Omental fat pad (tissue), 4 donors: ENCODE data around the gene YAF2. TPM values are rescaled to one million over a fixed set of nuclear protein-coding genes. Genes with fewer than 3 reads are reported as not detected.
"Not testable (repeated sequence)": the region's sequence is repeated elsewhere in the genome, so short reads cannot be mapped to it uniquely, and the experiment has no call there.

ENCODE experiments used
- ATAC-seq: fragments of 150-250 bp; one replicate; pipeline ENCODE4 v1.9.1; 2016; ENCODE audit warnings: mild to moderate bottlenecking, moderate library complexity; ENCODE audit not compliant: low FRiP score
- DNase-seq: peaks from one replicate; pipeline ENCODE4 v3.0.0-alpha.2; 2019; ENCODE audit warnings: low spot score
- total RNA-seq, 4 donors: library from RNA; depleted of rRNA; stranded (reverse); fragments of >200 nt; gene quantifications; one replicate each; pipeline ENCODE4 v1.1.0, GENCODE V29; 2016
- TF ChIP-seq, protein P1 (sequence below), 3 donors: fragments of 450-650 bp; IDR thresholded peaks; one replicate each; pipeline ENCODE4 v1.5.1; 2016 to 2017; ENCODE audit warnings: antibody characterized with exemption in 3 of 3, mild to moderate bottlenecking in 3 of 3, moderate library complexity in 2 of 3

YAF2 gene
- total RNA-seq, 4 donors from 2014 or later = 23.8 to 64.2 (median 27.8) TPM

DNA sequence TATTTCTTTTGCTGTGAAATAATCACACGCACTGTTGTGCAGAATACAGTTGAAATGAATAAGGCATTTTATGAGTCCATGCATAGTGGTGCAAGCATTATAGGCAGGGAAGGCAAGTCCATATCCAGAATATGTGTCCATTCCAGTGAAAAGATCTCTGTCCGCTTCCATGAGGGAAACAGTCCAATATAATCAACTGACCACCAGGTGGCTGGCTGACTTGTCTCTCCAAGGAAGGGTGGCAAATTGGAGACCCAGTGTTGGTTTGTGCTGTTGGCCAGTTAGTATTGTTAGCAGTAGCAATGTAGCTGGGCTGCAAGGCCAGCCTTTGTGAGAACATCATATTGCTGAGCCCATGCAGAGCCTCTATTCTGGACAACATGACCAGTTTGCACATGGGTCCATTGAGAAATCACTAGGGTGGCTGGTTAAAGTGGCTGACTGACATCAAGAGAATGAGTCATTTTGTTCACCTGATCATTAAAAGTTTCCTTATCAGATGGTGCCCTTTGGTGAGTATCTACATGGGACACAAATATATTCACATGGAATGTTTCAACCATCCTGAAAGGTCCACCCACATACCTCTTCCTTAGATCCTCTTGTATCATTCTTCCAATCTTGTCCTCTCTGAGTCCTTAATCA, 17.3 kb upstream of the YAF2 start:
- ATAC-seq (no peak), DNase-seq (no peak)
- TF ChIP-seq, protein P1, sequence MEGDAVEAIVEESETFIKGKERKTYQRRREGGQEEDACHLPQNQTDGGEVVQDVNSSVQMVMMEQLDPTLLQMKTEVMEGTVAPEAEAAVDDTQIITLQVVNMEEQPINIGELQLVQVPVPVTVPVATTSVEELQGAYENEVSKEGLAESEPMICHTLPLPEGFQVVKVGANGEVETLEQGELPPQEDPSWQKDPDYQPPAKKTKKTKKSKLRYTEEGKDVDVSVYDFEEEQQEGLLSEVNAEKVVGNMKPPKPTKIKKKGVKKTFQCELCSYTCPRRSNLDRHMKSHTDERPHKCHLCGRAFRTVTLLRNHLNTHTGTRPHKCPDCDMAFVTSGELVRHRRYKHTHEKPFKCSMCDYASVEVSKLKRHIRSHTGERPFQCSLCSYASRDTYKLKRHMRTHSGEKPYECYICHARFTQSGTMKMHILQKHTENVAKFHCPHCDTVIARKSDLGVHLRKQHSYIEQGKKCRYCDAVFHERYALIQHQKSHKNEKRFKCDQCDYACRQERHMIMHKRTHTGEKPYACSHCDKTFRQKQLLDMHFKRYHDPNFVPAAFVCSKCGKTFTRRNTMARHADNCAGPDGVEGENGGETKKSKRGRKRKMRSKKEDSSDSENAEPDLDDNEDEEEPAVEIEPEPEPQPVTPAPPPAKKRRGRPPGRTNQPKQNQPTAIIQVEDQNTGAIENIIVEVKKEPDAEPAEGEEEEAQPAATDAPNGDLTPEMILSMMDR (IDR thresholded peaks at IDR 0.05) = no peak

DNA sequence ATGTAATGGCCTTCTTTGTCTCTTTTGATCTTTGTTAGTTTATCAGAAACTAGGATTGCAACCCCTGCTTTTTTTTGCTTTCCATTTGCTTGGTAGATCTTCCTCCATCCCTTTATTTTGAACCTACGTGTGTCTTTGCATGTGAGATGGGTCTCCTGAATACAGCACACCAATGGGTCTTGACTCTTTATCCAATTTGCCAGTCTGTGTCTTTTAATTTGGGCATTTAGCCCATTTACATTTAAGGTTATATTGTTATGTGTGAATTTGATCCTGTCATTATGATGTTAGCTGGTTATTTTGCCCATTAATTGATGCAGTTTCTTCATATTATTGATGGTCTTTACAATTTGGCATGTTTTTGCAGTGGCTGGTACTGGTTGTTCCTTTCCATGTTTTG, 14.6 kb upstream of the YAF2 start:
- not testable (repeated sequence) for DNase-seq, ATAC-seq

DNA sequence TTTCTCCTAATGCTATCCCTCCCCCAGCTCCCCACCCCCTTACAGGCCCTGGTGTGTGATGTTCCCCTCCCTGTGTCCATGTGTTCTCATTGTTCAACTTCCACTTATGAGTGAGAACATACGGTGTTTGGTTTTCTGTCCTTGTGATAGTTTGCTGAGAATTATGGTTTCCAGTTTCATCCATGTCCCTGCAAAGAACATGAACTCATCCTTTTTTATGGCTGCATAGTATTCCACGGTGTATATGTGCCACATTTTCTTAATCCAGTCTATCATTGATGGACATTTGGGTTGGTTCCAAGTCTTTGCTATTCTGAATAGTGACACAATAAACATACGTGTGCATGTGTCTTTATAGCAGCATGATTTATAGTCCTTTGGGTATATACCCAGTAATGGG, 11.0 kb upstream of the YAF2 start:
- DNase-seq, ATAC-seq: not testable (repeated sequence)

DNA sequence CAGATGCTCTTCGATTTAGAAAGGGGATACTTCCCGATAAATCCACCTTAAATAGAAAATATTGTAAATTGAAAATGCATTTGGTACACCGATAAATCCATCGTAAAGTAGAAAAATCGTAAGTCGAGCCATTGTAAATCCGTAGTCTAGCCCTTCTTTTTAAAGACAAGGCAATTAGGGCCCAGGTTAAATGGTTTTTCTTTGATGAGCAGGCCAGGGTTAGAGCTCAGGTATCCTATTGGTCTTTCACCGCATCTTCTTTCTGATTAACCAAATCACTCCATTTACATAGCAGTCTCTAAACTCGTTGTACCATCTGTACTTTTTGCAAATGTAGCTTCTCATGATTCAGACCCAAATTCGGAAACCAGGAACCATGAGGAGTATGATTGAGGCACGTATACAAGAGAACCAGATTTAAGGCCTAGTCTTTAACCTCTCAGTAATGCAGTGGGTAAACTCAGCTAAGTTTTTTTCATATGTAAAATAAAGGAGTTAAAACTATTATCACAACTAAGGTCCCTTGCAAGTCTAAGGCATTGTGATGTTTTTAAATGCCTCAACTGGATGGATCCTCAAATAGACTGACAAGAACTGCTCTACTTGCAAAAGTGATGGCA, 2.2 kb upstream of the YAF2 start:
- TF ChIP-seq, protein P1 (IDR thresholded peaks at IDR 0.05) = no peak
- ATAC-seq = no peak
- DNase-seq = no peak

DNA sequence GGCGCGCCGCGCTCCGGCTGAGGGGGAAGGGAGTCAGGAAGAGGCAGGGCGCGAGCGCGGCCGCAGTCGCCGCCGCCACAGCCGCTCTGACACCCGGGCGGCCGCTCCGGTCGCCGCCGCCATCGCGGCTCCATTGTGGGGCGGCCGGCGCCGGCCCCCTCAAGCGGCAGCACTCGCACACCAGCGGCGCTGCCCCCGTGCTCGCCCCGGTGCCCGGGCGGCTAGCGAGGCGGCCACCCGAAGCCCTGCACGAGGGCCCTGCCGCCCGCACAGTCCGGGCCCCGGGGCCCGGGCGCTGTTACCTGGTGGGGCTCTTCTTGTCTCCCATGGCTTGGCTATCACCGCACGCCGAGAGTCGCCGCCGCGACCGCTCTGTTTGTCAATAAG, 202 bp downstream of the YAF2 start:
- TF ChIP-seq, protein P1 (IDR thresholded peaks at IDR 0.05) = no peak
- no peak for ATAC-seq
- no peak for DNase-seq

DNA sequence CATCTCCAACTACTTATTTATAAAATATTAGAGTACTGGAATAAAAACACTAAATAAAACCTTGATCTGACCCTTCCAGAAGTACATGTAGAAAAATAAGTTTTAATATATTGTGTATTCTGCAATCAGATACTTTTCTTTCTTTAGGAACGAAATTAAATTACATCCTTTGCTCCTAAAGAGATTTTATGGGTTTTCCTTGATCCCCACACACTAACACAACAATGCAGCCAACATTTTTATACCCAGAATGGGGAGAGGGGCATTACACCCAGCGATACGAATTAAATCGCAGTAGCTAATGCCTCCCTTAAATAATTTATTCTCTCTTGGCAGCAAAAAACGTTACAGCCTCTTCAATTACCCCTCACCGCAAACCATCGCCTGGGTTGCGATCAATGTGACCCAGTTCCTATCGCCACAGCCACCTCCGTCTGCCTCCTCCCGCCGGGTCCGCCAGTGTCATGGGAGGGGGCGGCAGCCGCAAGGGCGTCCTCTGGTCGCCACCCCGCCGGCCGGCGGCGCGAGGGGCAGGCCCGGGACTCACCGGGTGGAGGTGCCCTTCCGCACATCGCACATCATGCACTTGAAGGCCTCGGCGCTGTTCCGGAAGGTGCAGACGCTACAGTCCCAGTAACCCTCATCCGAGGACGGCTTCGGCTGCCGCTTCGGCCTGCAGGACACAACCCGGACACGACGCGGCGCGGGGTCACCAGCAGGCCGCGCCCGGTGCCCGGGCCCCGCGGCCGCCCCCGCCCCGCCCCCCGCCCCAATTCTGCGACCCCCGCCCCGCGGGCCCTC, 796 bp downstream of the YAF2 start:
- TF ChIP-seq, protein P1 (IDR thresholded peaks at IDR 0.05) = no peak
- ATAC-seq (peak; percentile 86), DNase-seq (no peak)

DNA sequence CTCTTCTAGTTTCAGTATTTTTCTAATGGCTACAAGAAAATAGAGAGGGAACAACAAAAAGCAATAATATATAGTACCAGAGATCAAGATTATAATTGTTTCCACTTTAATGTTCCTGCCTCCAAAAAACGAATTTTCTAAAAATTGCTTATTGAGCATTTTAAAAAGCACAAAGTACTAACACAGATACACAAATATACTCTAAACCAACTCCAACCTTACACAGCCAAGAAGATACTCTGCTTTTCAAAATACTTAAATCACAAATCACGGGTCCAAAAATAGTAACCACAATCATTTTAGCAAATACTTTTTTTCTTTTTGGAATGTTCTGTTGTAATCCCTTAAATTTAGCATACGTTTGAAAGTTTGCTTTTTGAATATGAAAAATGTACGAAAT, 2.0 kb downstream of the YAF2 start:
- no peak for ATAC-seq
- TF ChIP-seq, protein P1 (IDR thresholded peaks at IDR 0.05) = no peak

DNA sequence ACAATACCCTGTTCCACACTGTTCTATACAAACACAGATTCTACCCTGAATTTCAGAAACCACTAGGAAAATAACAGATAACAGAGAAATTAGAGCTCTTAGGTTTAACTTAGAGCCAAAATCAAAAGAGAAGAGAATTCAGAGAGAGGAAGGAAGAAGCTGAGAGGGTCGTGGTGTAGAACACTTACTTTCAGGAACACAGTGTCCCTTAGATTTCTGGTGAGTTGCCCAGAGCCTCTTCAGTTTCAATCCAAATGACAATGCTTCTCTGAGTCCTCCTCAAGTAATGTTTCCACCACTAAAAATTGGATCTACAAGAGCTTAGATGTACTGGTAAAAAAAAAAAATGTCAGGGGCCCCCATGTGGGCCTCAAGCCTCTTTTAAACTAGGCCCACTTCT, 2.6 kb downstream of the YAF2 start:
- no peak for ATAC-seq
- DNase-seq = no peak
- TF ChIP-seq, protein P1 (IDR thresholded peaks at IDR 0.05) = no peak

More for the DNA sequence above, 2.0 kb downstream of the YAF2 start:
- DNase-seq = no peak
